NCI-H1694 (cell line): Measurements from ENCODE around the gene ADCK2.
"Not testable (repeated sequence)": the region's sequence is repeated elsewhere in the genome, so short reads cannot be mapped to it uniquely, and the experiment has no call there.

Experiments
- DNase-seq: peaks from one replicate; lab custom pipeline; 2025; lab: John Stamatoyannopoulos, UW

ADCK2 gene

DNA sequence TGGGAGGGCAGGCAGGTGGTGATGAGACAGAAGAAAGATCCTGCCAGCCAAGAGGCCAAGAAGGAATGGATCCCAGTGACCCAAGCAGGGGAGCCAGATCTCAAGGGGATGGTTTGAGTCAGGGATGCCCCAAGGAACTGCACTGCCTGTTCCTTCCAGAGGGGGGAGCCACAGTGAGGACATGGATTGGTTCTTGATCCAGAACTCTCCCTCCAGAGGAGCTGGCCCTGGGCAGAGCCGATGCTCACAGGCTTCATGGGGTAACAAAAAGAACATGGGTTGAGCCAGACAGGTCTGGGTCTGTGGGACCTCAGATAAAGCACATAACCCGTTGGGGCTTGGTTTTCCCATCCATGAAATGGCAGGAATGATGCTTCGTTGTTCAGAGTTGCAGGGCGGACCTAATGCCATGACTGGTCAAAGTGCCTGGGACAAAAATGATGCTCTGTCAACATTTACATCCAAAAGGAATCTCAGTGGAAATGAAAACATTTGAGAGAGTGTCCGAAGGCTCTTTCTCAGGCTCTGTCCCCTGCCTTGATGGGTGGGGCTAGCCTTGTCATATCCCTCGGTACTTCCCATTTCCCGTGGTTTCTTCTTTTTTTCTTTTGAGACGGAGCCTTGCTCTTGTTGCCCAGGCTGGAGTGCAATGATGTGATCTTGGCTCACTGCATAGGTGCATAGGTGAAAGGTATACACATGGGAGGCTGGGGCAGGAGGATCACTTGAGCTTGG, 27.4 kb upstream of the ADCK2 start:
- no peak for DNase-seq

- DNase-seq: peak; percentile 86
Observed at GRCh38 chr7:140646931-140647647, 25.7 kb upstream of the ADCK2 start.

DNA sequence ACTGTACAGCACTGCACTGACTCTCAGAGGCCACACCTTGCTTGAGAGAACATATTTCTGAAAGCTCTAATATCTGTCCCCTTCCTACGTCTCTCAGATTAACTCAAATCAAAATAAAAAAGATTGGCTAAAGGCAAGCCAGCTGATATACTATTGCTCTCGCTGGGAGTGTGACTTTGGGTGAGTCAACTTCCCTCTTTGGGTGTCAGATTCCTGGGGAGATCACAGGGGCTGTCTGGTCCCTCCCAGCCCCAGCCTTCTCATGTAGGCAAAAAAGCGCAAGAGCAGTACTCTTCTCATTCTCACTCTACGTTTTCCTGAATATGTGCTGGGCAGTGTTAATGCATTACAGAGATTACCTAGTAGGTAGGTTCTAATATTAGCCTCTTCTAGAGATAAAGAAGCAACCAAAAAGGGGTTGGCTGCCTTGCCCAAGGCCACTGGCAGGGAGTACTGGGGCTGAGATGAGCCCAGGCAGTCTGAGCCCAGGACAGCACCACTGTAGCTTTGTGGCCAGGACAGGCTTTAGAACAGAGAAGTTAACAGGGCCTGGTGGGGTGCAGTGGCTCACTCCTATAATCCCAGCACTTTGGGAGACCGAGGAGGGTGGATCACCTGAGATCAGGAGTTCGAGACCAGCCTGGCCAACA, 23.1 kb upstream of the ADCK2 start:
- DNase-seq: no peak

DNA sequence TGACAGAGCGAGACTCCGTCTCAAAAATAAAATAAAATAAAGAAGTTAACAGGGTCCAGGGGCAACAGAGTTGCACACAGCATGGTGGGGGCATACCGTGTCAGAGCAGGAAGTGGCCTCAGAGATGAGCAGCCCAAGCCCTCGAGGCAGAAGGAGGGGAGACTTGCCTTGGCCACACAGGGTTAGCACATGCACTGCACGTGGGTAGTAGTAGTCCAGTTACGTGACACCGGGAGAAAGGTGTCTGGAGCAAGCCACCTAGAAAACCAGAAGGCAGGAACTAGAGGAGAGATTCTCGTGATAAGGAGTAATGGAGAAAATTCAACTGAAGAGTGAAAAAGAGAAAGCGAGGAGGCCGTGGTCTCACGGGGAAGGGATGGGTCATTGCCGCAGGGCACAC, 22.4 kb upstream of the ADCK2 start:
- DNase-seq: no peak

- peak; percentile 88 for DNase-seq
Observed at GRCh38 chr7:140653319-140654108, 19.2 kb upstream of the ADCK2 start.

GRCh38 chr7:140654109-140654387, 18.7 kb upstream of the ADCK2 start:
- DNase-seq: no peak

DNA sequence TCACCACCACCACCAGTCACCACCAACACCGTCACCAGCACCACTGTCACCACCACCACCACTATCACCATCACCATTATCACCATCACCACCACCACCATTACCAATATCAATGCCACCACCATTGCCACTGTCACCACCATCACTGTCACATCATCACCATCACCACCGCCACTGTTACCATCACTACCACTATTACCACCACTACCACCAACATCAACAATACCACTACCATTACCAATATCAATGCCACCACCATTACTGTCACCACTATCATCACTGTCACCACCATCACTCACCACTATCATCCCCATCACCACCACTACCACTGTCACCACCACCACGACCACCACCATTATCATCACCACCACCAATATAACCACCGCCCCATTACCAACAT, 18.1 kb upstream of the ADCK2 start:
- DNase-seq: no peak

- no peak for DNase-seq
Observed at GRCh38 chr7:140655511-140656408, 17.0 kb upstream of the ADCK2 start.

GRCh38 chr7:140656548-140657515, 15.9 kb upstream of the ADCK2 start:
- DNase-seq: no peak

DNA sequence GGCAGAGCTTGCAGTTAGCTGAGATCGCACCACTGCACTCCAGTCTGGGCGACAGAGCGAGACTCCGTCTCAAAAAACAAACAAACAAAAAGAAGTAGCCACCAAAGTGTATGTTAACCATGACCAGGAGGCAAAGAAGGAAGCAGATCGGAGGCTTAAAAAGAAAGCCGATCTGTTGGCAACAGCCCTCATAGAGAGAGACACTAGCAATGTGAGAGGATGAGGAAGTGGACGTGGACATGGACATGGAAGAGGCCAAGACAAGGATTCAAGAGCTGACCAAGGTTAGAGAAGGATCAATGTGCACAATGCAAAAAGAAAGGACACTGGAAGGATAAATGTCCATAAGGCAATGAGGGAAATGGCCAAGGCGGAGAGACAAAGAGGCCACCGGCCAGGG, 14.9 kb upstream of the ADCK2 start:
- no peak for DNase-seq

- DNase-seq: no peak
Observed at GRCh38 chr7:140659856-140660255, 12.9 kb upstream of the ADCK2 start.

GRCh38 chr7:140661124-140661523, 11.6 kb upstream of the ADCK2 start:
- no peak for DNase-seq

- DNase-seq: not testable (repeated sequence)
Observed at GRCh38 chr7:140662938-140663337, 9.8 kb upstream of the ADCK2 start.

- DNase-seq: no peak
Observed at GRCh38 chr7:140667476-140667875, 5.3 kb upstream of the ADCK2 start.

GRCh38 chr7:140668641-140669040, 4.1 kb upstream of the ADCK2 start:
- no peak for DNase-seq

DNA sequence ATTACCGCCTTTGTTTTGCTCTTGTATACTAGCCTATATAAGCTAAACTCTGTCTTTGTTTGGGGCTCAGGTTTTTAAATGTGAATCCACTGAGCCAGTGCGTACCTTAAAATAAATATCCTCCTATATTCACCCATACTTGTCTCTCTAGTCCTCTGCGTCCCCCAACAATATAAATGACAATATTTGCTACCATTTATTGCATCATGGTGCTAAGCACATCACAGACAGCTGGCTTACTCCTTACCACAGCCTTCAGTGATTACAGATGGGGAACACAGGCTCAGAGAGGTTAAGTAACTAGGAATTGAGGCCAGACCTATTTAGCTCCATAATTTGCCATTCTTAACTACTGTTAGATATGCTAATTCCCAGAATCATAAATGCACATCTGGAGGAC, 3.4 kb upstream of the ADCK2 start:
- no peak for DNase-seq

DNA sequence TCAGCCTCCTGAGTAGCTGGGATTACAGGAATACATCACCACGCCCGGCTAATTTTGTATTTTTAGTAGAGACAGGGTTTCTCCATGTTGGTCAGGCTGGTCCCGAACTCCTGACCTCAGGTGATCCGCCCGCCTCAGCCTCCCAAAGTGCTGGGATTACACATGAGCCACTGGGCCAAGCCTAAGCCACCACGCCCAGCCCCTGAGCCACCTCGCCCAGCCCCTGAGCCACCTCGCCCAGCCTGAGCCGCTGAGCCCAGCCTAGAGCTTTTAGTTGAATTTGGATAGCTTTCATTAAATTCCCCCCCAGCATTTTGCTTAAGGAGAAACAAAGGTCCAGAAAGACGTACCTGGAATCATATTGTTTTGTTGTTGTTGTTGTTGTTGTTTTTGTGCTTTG, 2.9 kb upstream of the ADCK2 start:
- DNase-seq: not testable (repeated sequence)

DNA sequence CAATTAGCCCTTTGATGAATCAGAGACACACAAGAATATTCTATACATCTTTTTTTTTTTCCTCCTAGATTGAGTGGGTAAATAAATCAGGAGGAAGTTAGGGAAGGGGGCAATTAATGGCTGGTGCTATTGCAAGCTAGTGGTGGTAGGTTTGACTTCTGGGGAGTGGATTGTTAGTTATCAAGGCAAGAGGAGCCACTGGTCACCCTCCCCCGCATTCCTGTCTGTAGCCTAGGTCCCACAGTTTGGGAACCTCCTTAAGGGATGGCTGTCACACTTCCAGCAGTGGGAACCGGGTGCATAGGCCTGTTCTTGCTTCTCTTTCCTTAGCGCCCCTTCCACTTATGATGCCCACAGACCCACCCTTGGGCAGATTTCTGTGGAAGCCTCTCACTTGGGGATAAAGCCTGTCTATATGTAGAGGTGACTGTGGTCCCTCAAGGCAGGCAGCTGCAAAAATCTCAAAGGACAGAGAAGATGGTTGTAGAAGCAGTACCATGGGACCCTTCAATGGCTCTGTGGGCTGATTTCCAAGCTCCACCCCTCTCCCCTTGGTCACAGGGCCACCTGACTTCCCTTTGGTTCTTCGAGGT, 2.3 kb upstream of the ADCK2 start:
- DNase-seq: no peak

DNA sequence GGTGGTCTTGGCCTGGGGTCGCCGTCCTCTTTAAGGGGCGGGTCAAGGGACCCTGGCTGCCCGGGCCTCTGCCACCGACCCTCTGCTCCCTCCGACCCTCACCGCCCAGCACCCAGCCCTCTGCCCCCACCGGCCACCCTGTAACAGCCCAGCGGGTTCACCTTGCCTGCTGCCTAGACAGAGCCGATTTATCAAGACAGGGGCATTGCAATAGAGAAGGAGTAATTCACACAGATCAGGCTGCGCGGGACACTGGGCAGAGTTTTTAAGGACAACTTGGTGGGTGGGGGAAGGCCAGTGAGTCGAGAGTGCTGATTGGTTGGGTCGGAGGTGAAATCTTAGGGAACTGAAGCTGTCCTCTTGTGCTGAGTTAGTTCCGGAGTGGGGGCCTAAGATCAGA, 779 bp upstream of the ADCK2 start:
- DNase-seq: no peak
